ENCODE results near the gene SOWAHB. TPM values are rescaled to one million over a fixed set of nuclear protein-coding genes. Genes with fewer than 3 reads are reported as not detected.

The SOWAHB gene, protein sequence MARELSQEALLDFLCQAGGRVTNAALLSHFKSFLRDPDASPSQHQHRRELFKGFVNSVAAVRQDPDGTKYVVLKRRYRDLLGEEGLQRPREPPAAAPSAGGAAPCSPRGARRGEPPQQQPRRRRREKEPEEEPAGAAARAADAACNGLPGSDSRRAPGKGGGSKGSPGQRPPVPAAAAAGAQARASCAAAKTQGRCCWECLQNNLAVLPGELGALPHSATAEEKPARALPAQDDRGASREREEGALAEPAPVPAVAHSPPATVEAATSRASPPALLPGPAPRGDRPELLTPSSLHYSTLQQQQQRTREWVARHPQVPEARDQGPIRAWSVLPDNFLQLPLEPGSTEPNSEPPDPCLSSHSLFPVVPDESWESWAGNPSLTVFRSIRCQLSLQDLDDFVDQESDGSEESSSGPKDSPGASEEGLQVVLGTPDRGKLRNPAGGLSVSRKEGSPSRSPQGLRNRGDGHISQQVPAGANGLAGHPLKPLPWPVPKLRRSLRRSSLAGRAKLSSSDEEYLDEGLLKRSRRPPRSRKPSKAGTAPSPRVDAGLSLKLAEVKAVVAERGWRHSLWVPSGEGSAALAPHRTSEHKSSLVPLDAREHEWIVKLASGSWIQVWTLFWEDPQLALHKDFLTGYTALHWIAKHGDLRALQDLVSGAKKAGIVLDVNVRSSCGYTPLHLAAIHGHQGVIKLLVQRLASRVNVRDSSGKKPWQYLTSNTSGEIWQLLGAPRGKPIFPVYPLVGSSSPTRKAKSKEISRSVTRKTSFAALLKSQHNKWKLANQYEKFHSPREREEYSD
- total RNA-seq = 10 to 100 TPM in 3 of 5 donors, 1 to 10 TPM in 2; 2.9 to 29.0 (median 10.1) TPM
- 1 to 10 TPM in 2 of 3 donors, under 1 TPM in 1; 0.73 to 6.0 (median 2.0) TPM for polyA plus RNA-seq
- long read RNA-seq, donor 1, partial matches to known transcripts = 0 of 2 reads
- long read RNA-seq, donor 1, other reads (novel, unspliced or antisense) = 0 of 2 reads
- long read RNA-seq, donor 2, partial matches to known transcripts = 0 of 4 reads
- long read RNA-seq, donor 2, other reads (novel, unspliced or antisense) = 0 of 4 reads
- long read RNA-seq, donor 3, partial matches to known transcripts = 0 of 3 reads
- long read RNA-seq, donor 3, other reads (novel, unspliced or antisense) = 0 of 3 reads
- long read RNA-seq, donor 4 = 0 reads
- long read RNA-seq, donor 5, partial matches to known transcripts = 0 of 2 reads
- long read RNA-seq, donor 5, other reads (novel, unspliced or antisense) = 0 of 2 reads
- long read RNA-seq, donor 6 = 0 reads
- long read RNA-seq, donor 7, transcript SOWAHB-201 (1 exons, 3,220 nt) = major isoform, 12 of 12 reads
- long read RNA-seq, donor 7, partial matches to known transcripts = 0 of 12 reads
- long read RNA-seq, donor 7, other reads (novel, unspliced or antisense) = 0 of 12 reads
- long read RNA-seq, donor 8, transcript SOWAHB-201 (1 exons, 3,220 nt) = major isoform, 6 of 6 reads
- long read RNA-seq, donor 8, partial matches to known transcripts = 0 of 6 reads
- long read RNA-seq, donor 8, other reads (novel, unspliced or antisense) = 0 of 6 reads
- long read RNA-seq, donor 9, partial matches to known transcripts = 0 of 4 reads
- long read RNA-seq, donor 9, other reads (novel, unspliced or antisense) = 0 of 4 reads
- long read RNA-seq, donor 10 = 0 reads

DNA sequence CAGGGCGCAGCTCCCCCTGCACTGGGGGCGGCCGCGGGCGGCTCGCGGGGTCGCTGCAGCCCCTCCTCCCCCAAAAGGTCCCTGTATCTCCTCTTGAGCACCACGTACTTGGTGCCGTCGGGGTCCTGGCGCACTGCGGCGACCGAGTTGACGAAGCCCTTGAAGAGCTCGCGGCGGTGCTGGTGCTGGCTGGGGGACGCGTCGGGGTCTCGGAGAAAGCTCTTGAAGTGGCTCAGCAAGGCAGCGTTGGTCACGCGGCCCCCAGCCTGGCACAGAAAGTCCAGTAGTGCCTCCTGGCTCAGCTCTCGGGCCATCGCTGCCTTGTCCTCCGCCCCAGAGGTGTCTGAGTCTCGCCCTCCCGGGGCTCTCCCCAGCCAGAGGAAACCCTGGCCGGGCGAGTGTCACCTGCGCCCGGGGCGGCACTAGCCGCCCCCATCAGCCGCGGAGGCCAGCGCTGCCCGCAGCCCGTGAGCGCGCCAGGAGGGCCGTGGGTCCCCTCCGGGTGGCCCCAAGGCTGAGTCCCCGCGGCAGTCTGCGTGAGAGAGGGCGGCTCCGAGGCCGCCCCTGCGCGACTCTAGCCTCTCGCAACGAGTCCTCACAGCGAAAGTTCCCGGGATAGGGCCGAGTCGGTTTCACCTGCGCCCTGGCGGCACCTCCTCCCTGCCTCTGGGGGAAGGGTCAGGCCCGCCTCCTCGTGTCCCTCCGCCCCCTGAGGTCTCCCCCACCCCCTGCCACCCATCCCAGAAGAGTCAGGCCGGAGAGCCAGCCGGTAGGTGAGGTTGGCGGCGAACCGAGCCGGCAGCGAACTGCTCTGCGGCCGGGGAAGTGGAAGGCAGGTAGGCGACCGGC lies at the start of gene SOWAHB:
TSS of gene SOWAHB (minus strand) at position 609 of the 849 bp plus-strand sequence. CDS start at position 314, 295 bp downstream.
- Histone ChIP-seq H3K27me3 (peaks cover 0 to 49% (median 22%) of the 10 kb centered on the region in 3 donors), H3K27ac (peak within 1 kb of the TSS; percentile 87 to 96 (median 90)), H3K4me3 (peak within 1 kb of the TSS; percentile 50 to 76 (median 58)), H3K36me3 (no peaks in the 10 kb centered on the region), H3K9me3 (no peaks in the 10 kb centered on the region), H3K4me1 (peaks cover 7 to 33% (median 30%) of the 10 kb centered on the region in 4 donors)
- 1 to 13% (median 2%) methylated on average over 29 to 76 of the region's 76 CpGs for WGBS, 5 donors
- DNase-seq = peak; percentile 93 to 94
- TF ChIP-seq, protein P1, sequence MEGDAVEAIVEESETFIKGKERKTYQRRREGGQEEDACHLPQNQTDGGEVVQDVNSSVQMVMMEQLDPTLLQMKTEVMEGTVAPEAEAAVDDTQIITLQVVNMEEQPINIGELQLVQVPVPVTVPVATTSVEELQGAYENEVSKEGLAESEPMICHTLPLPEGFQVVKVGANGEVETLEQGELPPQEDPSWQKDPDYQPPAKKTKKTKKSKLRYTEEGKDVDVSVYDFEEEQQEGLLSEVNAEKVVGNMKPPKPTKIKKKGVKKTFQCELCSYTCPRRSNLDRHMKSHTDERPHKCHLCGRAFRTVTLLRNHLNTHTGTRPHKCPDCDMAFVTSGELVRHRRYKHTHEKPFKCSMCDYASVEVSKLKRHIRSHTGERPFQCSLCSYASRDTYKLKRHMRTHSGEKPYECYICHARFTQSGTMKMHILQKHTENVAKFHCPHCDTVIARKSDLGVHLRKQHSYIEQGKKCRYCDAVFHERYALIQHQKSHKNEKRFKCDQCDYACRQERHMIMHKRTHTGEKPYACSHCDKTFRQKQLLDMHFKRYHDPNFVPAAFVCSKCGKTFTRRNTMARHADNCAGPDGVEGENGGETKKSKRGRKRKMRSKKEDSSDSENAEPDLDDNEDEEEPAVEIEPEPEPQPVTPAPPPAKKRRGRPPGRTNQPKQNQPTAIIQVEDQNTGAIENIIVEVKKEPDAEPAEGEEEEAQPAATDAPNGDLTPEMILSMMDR (IDR thresholded peaks at IDR 0.05) = no peak
- TF ChIP-seq POLR2A (IDR thresholded peaks at IDR 0.05) (peak in 2 of 4 donors; percentile 9 to 35), POLR2AphosphoS5 (IDR thresholded peaks at IDR 0.05) (peak in 2 of 3 donors; percentile 71 to 88)
- intact Hi-C loops (cut with DNase I; ENCODE audit: low total_unique reads) = no loop called here

DNA sequence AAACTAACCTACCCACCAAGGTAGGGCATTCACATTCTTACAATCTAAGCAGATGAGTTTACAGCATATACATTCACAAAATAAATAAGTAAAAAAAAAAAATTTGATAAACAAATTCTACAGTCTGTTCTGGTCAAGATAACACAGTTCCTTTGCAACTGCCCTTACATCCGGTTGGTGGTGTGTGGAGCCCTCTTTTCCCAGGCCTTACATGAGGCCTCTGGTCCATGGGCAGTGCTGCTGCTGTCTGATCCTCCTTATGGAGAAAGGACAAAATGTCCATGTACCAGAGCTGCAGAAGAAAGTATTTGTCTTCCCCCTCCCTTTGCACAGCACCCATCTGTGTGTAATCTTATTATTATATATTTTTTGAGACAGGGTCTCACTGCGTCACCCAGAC lies 49.4 kb upstream of the SOWAHB start:
- no peaks in the 10 kb centered on the region for H3K27me3 ChIP-seq
- H3K4me1 ChIP-seq = peaks cover 7 to 41% (median 33%) of the 10 kb centered on the region in 4 donors
- peaks cover 0 to 2% (median 0%) of the 10 kb centered on the region in 4 donors for H3K36me3 ChIP-seq
- intact Hi-C loops (cut with DNase I; ENCODE audit: low total_unique reads) = loop anchor here (10.0 kb wide), 1 partner anchor 87 kb away; no protein-coding TSS in a partner anchor
- WGBS, 5 donors = 66 to 70% (median 67%) methylated on average over 2 of the region's 2 CpGs
- TF ChIP-seq, protein P1 (IDR thresholded peaks at IDR 0.05) = no peak
- TF ChIP-seq EP300 (IDR thresholded peaks at IDR 0.05) (no peak), POLR2A (IDR thresholded peaks at IDR 0.05) (no peak), POLR2AphosphoS5 (IDR thresholded peaks at IDR 0.05) (no peak)
- H3K27ac ChIP-seq = no peak overlapping the region
- peak in 1 of 2 donors; percentile 49 for DNase-seq
- no peak overlapping the region for H3K4me3 ChIP-seq
- H3K9me3 ChIP-seq = no peaks in the 10 kb centered on the region

DNA sequence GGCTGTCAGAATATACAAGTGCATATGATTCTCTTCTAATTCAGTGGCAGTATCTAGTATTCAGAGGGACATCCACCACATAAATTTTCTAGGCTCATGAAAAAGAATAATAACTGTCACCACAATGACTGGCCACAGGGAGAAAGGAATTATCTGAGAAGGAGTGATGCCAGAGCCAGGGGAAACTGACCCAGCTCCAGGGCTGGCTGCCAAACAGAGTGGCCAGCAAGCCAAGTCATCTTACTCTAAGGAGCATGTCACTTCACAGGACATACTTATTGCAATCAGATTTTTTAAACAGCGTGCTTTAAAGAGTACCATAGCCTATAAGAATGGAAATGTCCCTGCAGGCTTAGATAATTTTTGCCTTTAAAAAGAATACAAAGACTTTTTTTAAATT lies 45.8 kb upstream of the SOWAHB start:
- Histone ChIP-seq H3K9me3 (no peaks in the 10 kb centered on the region), H3K36me3 (peaks cover 0 to 4% (median 0%) of the 10 kb centered on the region in 4 donors), H3K4me3 (no peak overlapping the region), H3K27me3 (no peaks in the 10 kb centered on the region), H3K27ac (no peak overlapping the region), H3K4me1 (peaks cover 0 to 19% (median 15%) of the 10 kb centered on the region in 4 donors)
- TF ChIP-seq EP300 (IDR thresholded peaks at IDR 0.05) (no peak), POLR2A (IDR thresholded peaks at IDR 0.05) (no peak), POLR2AphosphoS5 (IDR thresholded peaks at IDR 0.05) (no peak)
- TF ChIP-seq, protein P1 (IDR thresholded peaks at IDR 0.05) = no peak
- no peak for DNase-seq
- intact Hi-C loops (cut with DNase I; ENCODE audit: low total_unique reads) = loop anchor here (10.0 kb wide), 1 partner anchor 91 kb away; no protein-coding TSS in a partner anchor
- WGBS, 5 donors = 86 to 97% (median 90%) methylated on average over 1 of the region's 1 CpG

Data from stomach (tissue), 19 donors.